ENCODE data around the gene KIAA1549.
"Not testable (repeated sequence)": the region's sequence is repeated elsewhere in the genome, so short reads cannot be mapped to it uniquely, and the experiment has no call there.

KIAA1549 gene

GRCh38 chr7:138981332-138982203 lies at the start of gene KIAA1549:
Gene KIAA1549 (minus strand): TSS chr7:138981389. CDS start chr7:138981269, 120 bp downstream.
- peak in 1 of 2 donors; percentile 52 for DNase-seq (ENCODE audit: low read depth in 2 of 2)

- no peak for DNase-seq (ENCODE audit: low read depth in 2 of 2)
Measured at GRCh38 chr7:139029353-139029752, 48.2 kb upstream of the KIAA1549 start.

- no peak for DNase-seq (ENCODE audit: low read depth in 2 of 2)
Measured at GRCh38 chr7:139026551-139026950, 45.4 kb upstream of the KIAA1549 start.

GRCh38 chr7:139025861-139026260 lies 44.7 kb upstream of the KIAA1549 start:
- DNase-seq (ENCODE audit: low read depth in 2 of 2): not testable (repeated sequence)

- no peak for DNase-seq (ENCODE audit: low read depth in 2 of 2)
Measured at GRCh38 chr7:139023076-139023475, 41.9 kb upstream of the KIAA1549 start.

- no peak for DNase-seq (ENCODE audit: low read depth in 2 of 2)
Measured at GRCh38 chr7:139022286-139022685, 41.1 kb upstream of the KIAA1549 start.

- no peak for DNase-seq (ENCODE audit: low read depth in 2 of 2)
Measured at GRCh38 chr7:139018910-139019309, 37.7 kb upstream of the KIAA1549 start.

GRCh38 chr7:139016931-139017511 lies 35.8 kb upstream of the KIAA1549 start:
- peak; percentile 30 to 34 for DNase-seq (ENCODE audit: low read depth in 2 of 2)

- no peak for DNase-seq (ENCODE audit: low read depth in 2 of 2)
Measured at GRCh38 chr7:139011373-139011772, 30.2 kb upstream of the KIAA1549 start.

- DNase-seq (ENCODE audit: low read depth in 2 of 2): no peak
Measured at GRCh38 chr7:139004321-139005090, 23.3 kb upstream of the KIAA1549 start.

GRCh38 chr7:138999414-138999813 lies 18.2 kb upstream of the KIAA1549 start:
- DNase-seq (ENCODE audit: low read depth in 2 of 2): no peak

GRCh38 chr7:138992052-138992531 lies 10.9 kb upstream of the KIAA1549 start:
- DNase-seq (ENCODE audit: low read depth in 2 of 2): no peak

- DNase-seq (ENCODE audit: low read depth in 2 of 2): no peak
Measured at GRCh38 chr7:138987686-138988085, 6.5 kb upstream of the KIAA1549 start.

- no peak for DNase-seq (ENCODE audit: low read depth in 2 of 2)
Measured at GRCh38 chr7:138982204-138982623, 1.0 kb upstream of the KIAA1549 start.

GRCh38 chr7:138980563-138981291 lies 462 bp downstream of the KIAA1549 start:
- no peak for DNase-seq (ENCODE audit: low read depth in 2 of 2)

- no peak for DNase-seq (ENCODE audit: low read depth in 2 of 2)
Measured at GRCh38 chr7:138979988-138980562, 1.1 kb downstream of the KIAA1549 start.

- DNase-seq (ENCODE audit: low read depth in 2 of 2): no peak
Measured at GRCh38 chr7:138979226-138979979, 1.8 kb downstream of the KIAA1549 start.

- DNase-seq (ENCODE audit: low read depth in 2 of 2): no peak
Measured at GRCh38 chr7:138978541-138979184, 2.5 kb downstream of the KIAA1549 start.

- DNase-seq (ENCODE audit: low read depth in 2 of 2): not testable (repeated sequence)
Measured at GRCh38 chr7:138976161-138976560, 5.0 kb downstream of the KIAA1549 start.

Measured in stimulated activated CD8-positive, alpha-beta memory T cell treated with anti-CD3 and anti-CD28 coated beads, Interleukin-7, amount 100 ng/mL, for 4 hours (primary cell).